Mesodermal cell (in vitro differentiated cells): ENCODE data around the gene KTN1.
A peak's percentile ranks its signal among the peaks of the same experiment; 100 is the strongest.

ENCODE experiments used
- H3K27ac ChIP-seq: 2 replicates; pipeline ENCODE4 v1.7.0; 2013; ENCODE audit warnings: mild to moderate bottlenecking, low read depth, low read length, moderate library complexity; ENCODE audit not compliant: severe bottlenecking
- H3K36me3 ChIP-seq: 2 replicates; pipeline ENCODE4 v1.7.1; 2013; ENCODE audit warnings: mild to moderate bottlenecking, low read length, moderate library complexity; ENCODE audit not compliant: control insufficient read depth, insufficient read depth
- H3K4me1 ChIP-seq: one replicate; pipeline ENCODE4 v1.7.1; 2013; ENCODE audit warnings: mild to moderate bottlenecking, low read length; ENCODE audit not compliant: insufficient read depth, control insufficient read depth, poor library complexity, severe bottlenecking
- H3K4me3 ChIP-seq: 2 replicates; pipeline ENCODE4 v1.7.0; 2013; ENCODE audit warnings: low read length, control low read depth, mild to moderate bottlenecking; ENCODE audit not compliant: insufficient read depth, poor library complexity, severe bottlenecking; ENCODE audit errors: extremely low read depth
- H3K9me3 ChIP-seq: 2 replicates; pipeline ENCODE4 v1.7.1; 2013; ENCODE audit warnings: mild to moderate bottlenecking, low read length, moderate library complexity; ENCODE audit not compliant: control insufficient read depth
- WGBS, 2 experiments: methylation state at CpG; one replicate each; pipeline ENCODE4 v1.1.5; 2013; ENCODE audit warnings: missing lambda C conversion rate in 2 of 2; ENCODE audit not compliant: insufficient coverage in 2 of 2; 5-methylcytosine and 5-hydroxymethylcytosine counted together

The KTN1 gene

DNA sequence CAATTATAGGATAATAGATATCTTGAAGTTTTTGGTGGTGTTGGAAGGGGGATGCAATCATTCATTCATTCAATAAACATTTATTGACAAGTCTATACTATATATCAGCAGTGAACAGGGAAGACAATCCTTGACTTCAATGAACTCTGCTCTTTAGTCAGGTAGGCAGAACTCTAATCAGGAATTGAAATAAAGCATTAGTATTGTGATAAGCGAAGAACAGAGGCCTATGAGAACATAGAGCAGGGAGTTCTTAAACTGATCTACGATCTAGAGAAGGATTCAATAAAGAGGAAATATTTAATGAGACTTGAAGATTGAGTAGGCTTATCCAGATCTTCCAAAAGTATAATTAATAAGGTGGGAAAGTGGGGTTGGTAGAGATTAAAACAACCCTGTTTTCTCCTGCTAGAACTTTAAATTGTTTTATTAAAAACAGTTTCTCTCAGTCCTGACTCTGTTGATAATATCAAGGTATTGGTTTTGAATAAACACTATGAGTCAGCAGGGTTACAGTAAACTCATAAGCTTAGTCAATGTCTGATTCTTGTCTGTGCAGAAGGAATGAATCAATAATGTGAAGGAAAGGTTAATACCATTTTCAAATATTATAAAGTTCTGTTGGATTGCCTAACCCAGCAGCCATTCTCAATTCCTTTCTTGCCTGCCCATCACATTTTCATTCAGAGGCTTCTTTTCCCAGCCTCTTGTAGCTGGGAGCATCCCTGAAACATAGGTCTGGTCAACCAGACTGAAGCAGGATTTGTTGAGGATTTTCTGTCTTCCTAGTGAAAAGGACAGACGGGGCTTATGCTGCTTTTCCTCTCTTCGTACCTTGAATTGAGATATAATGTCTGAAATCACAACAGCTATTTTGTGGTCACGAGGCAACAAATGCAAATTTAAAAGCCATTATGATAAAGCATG is 38.9 kb upstream of the KTN1 start:
- Histone ChIP-seq H3K36me3 (no peaks in the 10 kb centered on the region), H3K9me3 (peaks cover 9% of the 10 kb centered on the region), H3K4me3 (no peak overlapping the region), H3K4me1 (peaks cover 6% of the 10 kb centered on the region), H3K27ac (no peak overlapping the region)
- 100% methylated on average over 2 to 3 of the region's 5 CpGs for WGBS, 2 experiments

DNA sequence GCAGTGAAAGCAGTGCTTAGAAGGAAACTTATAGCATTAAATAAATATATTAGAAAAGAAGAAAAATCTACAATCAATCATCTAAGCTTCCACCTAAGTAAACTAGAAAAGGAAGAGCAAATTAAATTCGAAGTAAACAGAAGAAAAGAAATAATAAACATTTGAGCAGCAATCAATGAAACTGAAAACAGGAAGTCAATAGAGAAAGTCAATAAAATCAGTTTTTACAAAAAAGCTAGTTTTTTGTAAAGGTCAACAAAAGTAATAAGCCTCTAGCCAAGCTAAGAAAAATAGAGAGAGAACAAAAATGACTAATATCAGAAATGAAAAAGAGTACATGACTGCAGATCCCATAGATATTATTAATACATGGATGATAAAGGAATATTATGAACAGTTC is 34.2 kb upstream of the KTN1 start:
- Histone ChIP-seq H3K9me3 (no peaks in the 10 kb centered on the region), H3K27ac (no peak overlapping the region), H3K4me1 (peaks cover 6% of the 10 kb centered on the region), H3K36me3 (no peaks in the 10 kb centered on the region), H3K4me3 (no peak overlapping the region)
- no CpG with 5 or more reads among the region's 1 CpG for WGBS, 2 experiments

DNA sequence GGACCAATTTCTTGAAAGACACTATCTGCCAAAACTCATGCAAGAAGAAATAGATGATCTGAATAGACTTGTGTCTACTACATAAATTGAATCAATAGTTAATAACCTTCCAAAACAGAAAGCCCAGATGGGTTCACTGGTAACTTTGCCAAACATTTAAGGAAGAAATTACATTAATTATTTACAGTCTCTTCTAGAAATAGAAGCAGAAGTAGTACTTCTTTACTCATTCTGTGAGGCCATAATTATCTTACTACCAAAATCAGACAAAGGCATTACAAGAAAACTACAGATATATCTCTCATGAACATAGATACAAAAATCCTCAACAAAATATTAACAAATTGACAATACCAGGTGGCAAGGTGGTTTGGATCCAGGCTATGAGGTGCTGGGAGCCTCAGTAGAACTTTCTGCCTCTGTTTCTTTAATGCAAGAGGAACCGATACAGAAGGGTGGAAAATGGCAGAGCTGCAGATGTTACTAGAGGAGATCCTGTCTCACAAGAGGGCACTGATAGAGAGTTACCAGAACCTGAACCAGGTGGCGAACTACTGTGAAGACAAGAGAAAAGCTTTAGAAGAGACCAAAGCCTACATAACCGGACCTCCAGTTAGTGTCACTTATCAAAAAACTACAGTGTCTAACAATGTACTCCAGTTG is 33.7 kb upstream of the KTN1 start:
- Histone ChIP-seq H3K4me3 (no peak overlapping the region), H3K9me3 (no peaks in the 10 kb centered on the region), H3K4me1 (peaks cover 6% of the 10 kb centered on the region), H3K36me3 (no peaks in the 10 kb centered on the region), H3K27ac (no peak overlapping the region)
- 84 to 96% methylated on average over 3 of the region's 3 CpGs for WGBS, 2 experiments

DNA sequence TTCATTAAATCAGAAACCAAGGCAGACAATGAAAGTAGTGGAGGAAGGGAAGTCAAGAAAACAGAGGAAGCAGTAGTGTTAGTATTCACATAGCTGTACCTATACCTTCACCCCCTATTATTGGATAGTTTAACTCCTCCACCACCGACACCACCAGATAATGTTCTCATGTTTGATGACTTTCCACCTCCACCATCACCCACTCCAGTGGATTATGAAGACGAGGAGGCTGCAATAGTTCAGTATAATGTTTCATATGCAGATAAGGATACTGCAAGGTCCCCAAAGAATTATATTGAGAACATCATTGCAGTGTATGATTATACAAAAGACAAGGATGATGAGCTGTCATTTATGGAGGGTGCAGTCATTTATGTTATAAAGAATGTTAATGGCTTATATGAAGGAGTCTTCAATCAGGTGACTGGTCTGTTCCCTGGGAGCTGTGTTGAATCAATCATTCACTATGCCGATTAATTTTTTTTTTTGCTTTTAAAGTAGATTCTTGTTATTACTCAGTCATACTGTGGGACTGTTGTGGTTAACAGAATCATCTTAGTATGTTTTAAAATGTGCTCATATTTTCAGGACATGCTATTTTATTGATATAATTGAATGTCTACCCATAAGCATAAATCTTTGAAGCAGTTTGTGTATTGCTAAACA is 32.2 kb upstream of the KTN1 start:
- no peaks in the 10 kb centered on the region for H3K9me3 ChIP-seq
- no peak overlapping the region for H3K27ac ChIP-seq
- no peak overlapping the region for H3K4me3 ChIP-seq
- H3K36me3 ChIP-seq = no peaks in the 10 kb centered on the region
- WGBS, 2 experiments = no CpG with 5 or more reads among the region's 3 CpGs
- H3K4me1 ChIP-seq = peaks cover 6% of the 10 kb centered on the region

DNA sequence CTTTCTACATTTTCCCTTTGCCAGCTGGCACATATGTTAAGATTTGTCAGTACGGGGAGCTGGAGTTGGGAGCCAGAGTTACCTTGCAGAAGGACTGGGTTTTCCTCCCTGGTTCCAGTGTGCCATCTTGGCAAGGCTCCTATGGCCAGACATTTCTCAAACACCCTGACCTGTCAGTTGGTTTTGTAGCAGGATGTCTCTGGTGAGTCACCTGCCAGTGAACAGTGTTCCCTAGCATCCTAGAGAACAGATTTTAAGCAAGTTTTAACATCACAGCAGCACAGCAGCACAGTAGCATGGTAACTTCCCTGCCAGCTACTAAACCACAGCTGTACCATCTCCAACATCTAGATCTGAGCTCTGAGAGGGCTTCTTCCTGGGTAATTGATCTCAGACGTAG is 26.2 kb upstream of the KTN1 start:
- 83 to 100% methylated on average over 1 of the region's 2 CpGs for WGBS, 2 experiments
- Histone ChIP-seq H3K9me3 (no peaks in the 10 kb centered on the region), H3K4me3 (no peak overlapping the region), H3K27ac (no peak overlapping the region), H3K4me1 (peaks cover 4% of the 10 kb centered on the region), H3K36me3 (no peaks in the 10 kb centered on the region)

DNA sequence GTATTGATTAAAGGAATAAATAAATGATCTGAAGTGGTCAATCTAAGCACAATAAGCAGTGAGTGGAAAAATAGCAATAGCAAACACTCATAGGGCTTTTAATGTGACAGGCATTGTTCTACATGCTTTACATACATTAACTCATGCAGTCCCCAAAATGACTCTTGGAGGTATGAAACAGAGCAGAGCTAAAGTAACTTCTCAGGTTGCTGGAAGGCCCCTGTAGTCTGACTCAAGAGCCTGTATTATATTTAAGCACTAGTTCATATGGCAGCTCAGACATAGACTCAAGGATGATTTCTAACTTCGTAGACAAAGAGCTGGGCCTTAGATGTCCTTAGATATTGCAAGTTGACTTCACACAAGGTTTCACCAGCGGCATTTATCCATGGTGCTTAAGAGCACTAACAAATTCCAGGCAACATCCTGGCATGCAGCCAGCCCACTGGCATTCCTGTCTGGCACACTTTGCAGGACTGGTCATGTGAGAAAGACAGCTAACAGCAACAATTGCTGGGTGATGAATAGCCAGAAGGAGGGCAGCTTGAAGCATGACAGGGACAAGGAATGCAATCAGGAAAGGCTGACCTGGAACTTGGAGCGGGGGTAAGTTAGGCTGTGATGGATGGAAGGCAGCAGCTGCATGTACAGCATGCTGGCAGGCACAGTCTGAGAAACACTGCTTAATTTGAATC is 22.9 kb upstream of the KTN1 start:
- peaks cover 4% of the 10 kb centered on the region for H3K4me1 ChIP-seq

DNA sequence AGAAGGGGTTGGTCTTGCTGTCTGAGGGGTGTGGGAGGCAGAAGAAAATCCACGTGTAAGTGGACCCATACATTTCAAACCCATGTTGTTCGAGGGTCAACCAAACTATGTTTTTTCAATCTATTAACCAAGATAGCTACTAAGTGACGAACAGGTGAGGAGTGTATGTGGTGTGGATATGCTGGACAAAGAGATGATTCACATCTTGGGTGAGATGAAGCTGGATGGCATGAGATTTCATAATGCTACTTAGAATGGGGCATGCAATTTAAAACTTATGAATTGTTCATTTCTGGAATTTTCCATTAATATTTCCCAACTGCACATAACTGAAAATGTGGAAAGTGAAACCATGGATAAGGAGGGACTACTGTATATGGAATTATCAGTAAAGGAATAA is 17.9 kb upstream of the KTN1 start:
- Histone ChIP-seq H3K36me3 (no peaks in the 10 kb centered on the region), H3K27ac (no peak overlapping the region), H3K9me3 (no peaks in the 10 kb centered on the region), H3K4me1 (no peaks in the 10 kb centered on the region), H3K4me3 (no peak overlapping the region)
- WGBS, 2 experiments = 80% methylated on average over 1 of the region's 3 CpGs; no CpG with 5 or more reads in 1 of the 2 experiments

More for the DNA sequence above, 22.9 kb upstream of the KTN1 start:
- Histone ChIP-seq H3K36me3 (no peaks in the 10 kb centered on the region), H3K27ac (peak overlapping the region; percentile 16), H3K4me3 (no peak overlapping the region), H3K9me3 (no peaks in the 10 kb centered on the region)
- WGBS, 2 experiments = 71 to 86% methylated on average over 3 of the region's 3 CpGs

DNA sequence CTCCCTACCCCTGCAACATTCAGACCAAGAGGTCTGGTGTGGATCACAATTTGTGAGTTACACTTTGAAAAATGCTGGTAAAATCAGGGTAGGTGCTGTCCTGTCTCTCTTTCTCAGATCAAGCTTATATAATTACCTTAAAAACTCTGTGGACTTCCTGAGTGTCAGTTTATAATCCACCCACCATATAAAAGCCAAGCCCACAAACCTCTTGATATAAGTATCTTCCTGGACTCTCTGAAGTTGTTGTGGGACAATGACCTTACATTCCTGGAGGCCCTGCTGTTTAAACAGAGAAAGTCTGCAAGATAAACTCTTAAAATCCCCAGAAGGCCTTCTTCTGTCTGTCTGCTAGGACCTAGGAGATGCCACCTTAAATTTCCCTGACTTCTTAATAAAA is 11.4 kb upstream of the KTN1 start:
- H3K9me3 ChIP-seq = no peaks in the 10 kb centered on the region
- no peak overlapping the region for H3K4me3 ChIP-seq
- H3K4me1 ChIP-seq = no peaks in the 10 kb centered on the region
- no peaks in the 10 kb centered on the region for H3K36me3 ChIP-seq
- no peak overlapping the region for H3K27ac ChIP-seq

DNA sequence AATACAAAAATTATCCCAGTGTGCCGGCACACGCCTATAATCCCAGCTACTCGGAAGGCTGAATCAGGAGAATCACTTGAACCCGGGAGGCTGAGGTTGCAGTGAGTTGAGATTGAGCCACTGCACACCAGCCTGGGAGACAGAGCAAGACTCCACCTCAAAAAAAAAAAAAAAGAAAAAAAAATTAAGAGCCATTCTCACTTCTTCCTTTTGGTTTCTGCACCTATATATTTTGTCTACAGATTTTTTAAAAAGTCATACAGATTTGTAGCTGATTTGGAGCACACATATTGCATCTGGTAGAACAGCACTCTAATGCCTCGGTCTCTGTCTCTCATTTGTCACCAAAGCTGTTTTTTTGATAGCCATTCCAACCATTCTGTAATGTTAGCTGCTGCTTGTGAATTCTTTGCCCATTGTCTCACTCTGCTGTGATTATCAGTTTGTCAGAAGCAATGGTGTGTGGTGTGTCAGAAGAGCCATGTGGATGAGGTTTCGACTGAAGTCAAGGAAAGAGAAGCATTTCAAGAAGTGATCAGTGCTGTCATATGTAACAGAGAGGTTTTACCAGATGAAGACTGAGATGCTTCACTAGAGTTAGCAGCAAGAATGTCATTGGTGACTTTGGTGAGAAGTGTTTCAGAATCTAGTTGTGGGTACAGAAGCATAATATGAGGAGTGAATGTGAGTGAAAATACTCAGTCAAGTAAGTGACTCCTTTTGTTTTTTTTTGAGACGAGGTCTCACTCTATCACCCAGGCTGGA is 8.7 kb upstream of the KTN1 start:
- H3K27ac ChIP-seq = no peak overlapping the region
- 88 to 89% methylated on average over 4 to 7 of the region's 7 CpGs for WGBS, 2 experiments
- no peaks in the 10 kb centered on the region for H3K9me3 ChIP-seq
- no peaks in the 10 kb centered on the region for H3K4me1 ChIP-seq
- H3K4me3 ChIP-seq = no peak overlapping the region
- peaks cover under 1% of the 10 kb centered on the region for H3K36me3 ChIP-seq

DNA sequence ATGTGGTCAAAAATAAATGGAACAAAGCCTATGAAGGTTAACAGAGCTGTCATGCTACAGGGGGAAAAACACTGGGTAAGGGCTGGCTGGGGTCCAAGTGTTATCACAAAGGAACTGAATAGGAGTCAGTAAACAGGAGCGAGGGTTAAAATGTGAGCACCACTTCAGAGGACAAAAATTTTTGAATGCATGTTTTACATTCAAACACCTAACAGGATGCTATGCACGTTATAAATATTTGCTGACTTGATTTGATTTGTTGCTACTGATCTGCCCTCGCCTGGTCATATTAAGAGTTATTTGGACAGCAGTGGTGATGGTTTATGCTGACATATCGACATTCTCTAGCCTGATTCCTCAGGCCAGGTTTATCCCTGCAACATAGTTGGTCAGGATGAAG is 7.4 kb upstream of the KTN1 start:
- no peaks in the 10 kb centered on the region for H3K9me3 ChIP-seq
- no peak overlapping the region for H3K27ac ChIP-seq
- peaks cover 11% of the 10 kb centered on the region for H3K36me3 ChIP-seq
- WGBS, 2 experiments = 86 to 100% methylated on average over 3 to 4 of the region's 4 CpGs
- no peak overlapping the region for H3K4me3 ChIP-seq
- no peaks in the 10 kb centered on the region for H3K4me1 ChIP-seq
